Measurements from ENCODE around the gene CPTP. TPM values are rescaled to one million over a fixed set of nuclear protein-coding genes. Genes with fewer than 3 reads are reported as not detected.

The CPTP gene
- total and polyA plus RNA-seq, 2 of the 13 experiments (the other 11 are each of a cell fraction or from before 2014, with no cell fraction given) = 5.5 to 9.3 TPM

- 48% methylated on average over 10 of the region's 10 CpGs for WGBS (ENCODE audit: low lambda C conversion rate)
- no peak overlapping the region for H3K9ac ChIP-seq (ENCODE audit: insufficient read depth, low read depth, low read length)
- FAIRE-seq = no peak
- no peak overlapping the region for H3K4me3 ChIP-seq (replicated peaks in 1 of 3; ENCODE audit: insufficient read depth in 1 of 3, low read depth in 2 of 3, low read length in 3 of 3)
- H3K4me1 ChIP-seq (ENCODE audit: insufficient read depth, low read length) = peaks cover 15% of the 10 kb centered on the region
- H3K79me2 ChIP-seq (ENCODE audit: insufficient read depth, low read length) = no peaks in the 10 kb centered on the region
- H2AFZ ChIP-seq (ENCODE audit: low read length) = no peak overlapping the region
- BruUV-seq (replicated peaks) = no TSS peak
- ATAC-seq = no peak
- TF ChIP-seq EP300 (IDR thresholded peaks at IDR 0.05; ENCODE audit: low read depth in 2 of 2, low read length in 2 of 2) (no peak), EP300 (CRISPR knock-in tag; IDR thresholded peaks at IDR 0.05; ENCODE audit: borderline replicate concordance) (no peak), ZNF775 (CRISPR knock-in tag; IDR thresholded peaks at IDR 0.05; ENCODE audit: borderline replicate concordance) (no peak), ZNF101 (CRISPR knock-in tag; IDR thresholded peaks at IDR 0.05; ENCODE audit: borderline replicate concordance, low read depth) (no peak), NFYB (CRISPR knock-in tag; IDR thresholded peaks at IDR 0.05) (no peak), ZNF740 (CRISPR knock-in tag; IDR thresholded peaks at IDR 0.05) (no peak), ZBTB33 (CRISPR knock-in tag; IDR thresholded peaks at IDR 0.05) (no peak), ZSCAN20 (CRISPR knock-in tag; IDR thresholded peaks at IDR 0.05; ENCODE audit: borderline replicate concordance) (no peak), RFX5 (IDR thresholded peaks at IDR 0.05; ENCODE audit: low read depth, low read length) (no peak)
- CTCF ChIA-PET (ENCODE audit: low intra/inter-chr PET ratio, low total read pairs) = no interaction called here
- intact Hi-C loops (cut with micrococcal nuclease; ENCODE audit: unreplicated experiment) (no loop called here), in situ Hi-C loops (cut with HindIII; ENCODE audit: extremely low pct_ligation_motif_present, low pct_unique_long_range_greater_than_20kb) (no loop called here)
- no peak overlapping the region for H3K4me2 ChIP-seq (ENCODE audit: low read depth, low read length)
- no peaks in the 10 kb centered on the region for H3K9me3 ChIP-seq (ENCODE audit: low read length)
- H4K20me1 ChIP-seq (ENCODE audit: insufficient read depth, low read length) = no peaks in the 10 kb centered on the region
- DNase-seq (ENCODE audit: low spot score) = no peak
- POLR2A ChIA-PET = no interaction called here
- H3K27me3 ChIP-seq (ENCODE audit: control insufficient read depth in 1 of 2, insufficient read depth in 2 of 2, low read length in 2 of 2) = no peaks in the 10 kb centered on the region
- no peaks in the 10 kb centered on the region for H3K36me3 ChIP-seq (replicated peaks in 1 of 2; ENCODE audit: control insufficient read depth in 1 of 2, insufficient read depth in 2 of 2, low read length in 2 of 2)
- H3K27ac ChIP-seq (ENCODE audit: extremely low read length, insufficient read depth, low read length) = no peak overlapping the region
Measured at GRCh38 chr1:1365875-1366698, 41.5 kb downstream of the CPTP start.
